ENCODE data around the gene SLC1A2.

The SLC1A2 gene

DNA sequence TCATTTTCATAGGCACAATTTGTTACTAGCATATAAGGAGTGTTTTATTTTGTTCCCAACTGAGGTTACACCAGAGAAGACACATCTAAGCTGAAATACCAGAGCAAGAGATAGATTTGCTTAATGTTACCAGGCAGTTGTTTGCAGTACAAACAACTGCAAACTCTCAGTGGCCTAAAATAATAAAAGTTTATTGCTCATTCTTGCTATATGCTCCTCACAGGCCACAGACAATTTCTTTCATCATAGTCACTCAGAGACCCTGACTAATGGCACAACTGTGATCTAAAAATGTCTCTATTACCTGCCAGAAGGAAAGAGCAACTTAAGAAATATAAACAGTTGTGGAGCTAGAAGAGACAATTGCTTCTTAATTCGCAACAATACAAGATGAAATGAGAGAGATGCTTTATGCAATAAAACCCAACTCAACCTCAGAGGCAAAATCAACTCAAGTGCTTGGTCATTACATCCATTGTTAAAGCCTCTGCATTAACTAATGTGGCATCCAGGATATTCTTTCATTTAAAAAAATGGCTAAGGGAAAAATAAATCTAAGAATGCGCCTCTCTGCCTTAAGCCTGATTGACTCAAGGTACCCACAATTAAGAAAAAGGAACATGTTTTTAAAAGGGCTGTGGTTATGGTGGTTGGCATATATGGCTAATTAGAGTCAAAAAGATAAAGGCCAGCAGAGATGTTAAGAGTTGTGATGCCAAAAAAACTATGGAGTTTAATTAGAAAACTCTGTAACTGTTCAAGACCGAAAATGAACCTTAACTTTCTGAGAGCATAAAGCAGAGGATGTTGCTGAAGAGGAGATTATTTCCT, 176.7 kb downstream of the SLC1A2 start:
- no peak overlapping the region for H3K27ac ChIP-seq
- no peak overlapping the region for H3K4me3 ChIP-seq
- no peaks in the 10 kb centered on the region for H4K20me1 ChIP-seq
- H3K4me1 ChIP-seq, result no peaks in the 10 kb centered on the region
- H3K9ac ChIP-seq, result no peak overlapping the region
- no peak for TF ChIP-seq Cebpa-rat (IDR thresholded peaks at IDR 0.05)
- H3K9me3 ChIP-seq, result no peaks in the 10 kb centered on the region
- H3K27me3 ChIP-seq, result no peaks in the 10 kb centered on the region
- no peak overlapping the region for H3K4me2 ChIP-seq
- H3K36me3 ChIP-seq, result no peaks in the 10 kb centered on the region

DNA sequence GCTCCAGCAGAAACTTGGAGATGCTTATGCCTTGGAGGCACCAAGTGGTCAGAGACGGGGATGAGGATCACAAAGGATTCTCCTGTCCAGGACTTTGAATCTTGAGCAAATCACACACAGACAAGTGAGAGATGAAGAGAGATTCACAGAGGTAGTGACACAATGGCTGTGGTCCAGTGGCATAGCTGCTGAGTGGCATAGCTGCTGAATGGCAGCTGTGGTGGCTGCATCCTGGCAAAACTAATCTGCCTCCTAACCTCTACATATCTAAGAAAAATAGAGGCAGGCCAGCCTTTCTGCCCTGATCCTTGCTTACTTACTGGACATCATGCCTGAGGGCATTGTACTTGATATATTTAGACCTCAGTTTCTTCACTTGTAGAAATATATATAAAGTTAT, 177.8 kb downstream of the SLC1A2 start:
- no peaks in the 10 kb centered on the region for H3K27me3 ChIP-seq

DNA sequence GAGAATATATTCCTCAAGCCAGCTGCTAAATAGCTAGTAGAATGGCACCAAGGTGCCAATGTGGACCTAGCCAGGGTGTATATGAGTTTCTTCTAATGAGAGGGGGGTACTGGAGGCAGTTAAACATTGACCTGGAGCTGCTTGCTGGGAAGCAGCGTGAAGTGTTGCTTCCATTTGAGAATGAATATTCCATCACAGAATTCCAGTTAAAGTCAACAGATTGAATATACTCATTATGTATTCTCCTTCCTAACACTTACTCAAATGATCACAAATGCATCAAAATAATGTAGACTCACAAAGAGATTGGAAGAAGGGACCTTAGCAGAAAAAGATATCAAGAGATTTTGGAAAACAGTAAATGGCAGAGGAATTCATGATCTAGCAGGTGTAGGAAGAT, 178.3 kb downstream of the SLC1A2 start:
- no peak overlapping the region for H3K4me2 ChIP-seq
- TF ChIP-seq Cebpa-rat (IDR thresholded peaks at IDR 0.05), result no peak
- no peak overlapping the region for H3K9ac ChIP-seq
- peaks cover 6% of the 10 kb centered on the region for H3K4me1 ChIP-seq
- no peaks in the 10 kb centered on the region for H3K36me3 ChIP-seq
- no peak overlapping the region for H3K27ac ChIP-seq
- H3K4me3 ChIP-seq, result no peak overlapping the region
- H4K20me1 ChIP-seq, result no peaks in the 10 kb centered on the region
- no peaks in the 10 kb centered on the region for H3K27me3 ChIP-seq
- no peaks in the 10 kb centered on the region for H3K9me3 ChIP-seq

More for the DNA sequence above, 177.8 kb downstream of the SLC1A2 start:
- no peak for TF ChIP-seq Cebpa-rat (IDR thresholded peaks at IDR 0.05)
- Histone ChIP-seq H3K4me1 (peaks cover 2% of the 10 kb centered on the region), H3K9ac (no peak overlapping the region), H3K4me2 (no peak overlapping the region), H3K36me3 (no peaks in the 10 kb centered on the region), H4K20me1 (no peaks in the 10 kb centered on the region), H3K4me3 (no peak overlapping the region), H3K9me3 (no peaks in the 10 kb centered on the region), H3K27ac (no peak overlapping the region)

DNA sequence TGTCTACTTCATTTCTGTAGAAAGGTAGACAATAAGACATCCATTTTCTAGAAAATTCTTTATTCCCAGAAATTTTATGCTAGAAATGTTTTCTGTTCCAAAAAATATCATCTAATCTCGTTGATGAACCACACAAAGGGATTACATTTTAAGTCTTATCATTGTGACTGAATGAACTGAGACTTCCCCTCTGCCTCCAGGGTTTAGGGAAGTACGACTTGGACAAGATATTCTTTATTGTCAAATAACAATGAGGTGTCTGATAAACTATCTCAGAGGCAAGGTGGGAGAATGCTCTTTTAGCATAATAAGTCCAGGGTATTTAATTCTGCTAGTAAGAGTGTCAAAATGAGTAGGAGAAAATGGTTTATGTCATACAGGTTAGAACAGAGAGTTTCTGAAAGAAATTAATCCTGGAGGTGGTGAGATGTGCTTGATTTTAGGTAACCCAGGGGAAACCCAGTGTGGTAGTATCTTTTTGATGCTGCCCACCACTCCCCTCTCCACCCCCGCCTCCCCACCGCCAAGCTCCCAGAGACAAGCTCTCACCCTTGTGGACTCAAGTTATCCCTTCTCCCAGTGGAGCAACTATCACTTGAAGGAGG, 179.8 kb downstream of the SLC1A2 start:
- Histone ChIP-seq H3K4me1 (peaks cover 7% of the 10 kb centered on the region), H3K27ac (no peak overlapping the region), H3K36me3 (no peaks in the 10 kb centered on the region), H3K9me3 (no peaks in the 10 kb centered on the region), H3K27me3 (no peaks in the 10 kb centered on the region), H4K20me1 (no peaks in the 10 kb centered on the region), H3K4me2 (no peak overlapping the region), H3K4me3 (no peak overlapping the region), H3K9ac (no peak overlapping the region)
- TF ChIP-seq Cebpa-rat (IDR thresholded peaks at IDR 0.05), result no peak

DNA sequence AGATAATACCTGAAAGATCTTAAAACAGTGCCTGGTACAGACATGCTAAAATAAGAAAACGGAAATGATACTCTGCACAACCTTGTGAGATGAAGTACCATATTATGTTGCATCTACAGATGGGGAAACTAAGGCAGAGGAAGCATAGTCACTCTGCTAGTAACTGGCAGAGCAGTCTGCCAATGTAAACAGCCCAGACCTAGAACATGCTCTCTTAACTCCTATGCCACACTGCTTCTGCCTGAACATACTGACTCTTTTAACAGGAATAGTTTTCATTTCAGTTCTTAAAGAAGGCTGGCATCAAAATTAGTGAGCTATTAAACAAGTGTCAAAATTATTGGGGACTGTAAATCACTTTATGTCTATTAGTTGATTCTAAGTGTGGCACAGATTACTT, 180.5 kb downstream of the SLC1A2 start:
- Histone ChIP-seq H3K9ac (no peak overlapping the region), H3K4me1 (peaks cover 7% of the 10 kb centered on the region), H3K27ac (no peak overlapping the region), H4K20me1 (no peaks in the 10 kb centered on the region), H3K4me3 (no peak overlapping the region), H3K9me3 (no peaks in the 10 kb centered on the region), H3K4me2 (no peak overlapping the region), H3K36me3 (no peaks in the 10 kb centered on the region), H3K27me3 (no peaks in the 10 kb centered on the region)
- TF ChIP-seq Cebpa-rat (IDR thresholded peaks at IDR 0.05), result no peak

DNA sequence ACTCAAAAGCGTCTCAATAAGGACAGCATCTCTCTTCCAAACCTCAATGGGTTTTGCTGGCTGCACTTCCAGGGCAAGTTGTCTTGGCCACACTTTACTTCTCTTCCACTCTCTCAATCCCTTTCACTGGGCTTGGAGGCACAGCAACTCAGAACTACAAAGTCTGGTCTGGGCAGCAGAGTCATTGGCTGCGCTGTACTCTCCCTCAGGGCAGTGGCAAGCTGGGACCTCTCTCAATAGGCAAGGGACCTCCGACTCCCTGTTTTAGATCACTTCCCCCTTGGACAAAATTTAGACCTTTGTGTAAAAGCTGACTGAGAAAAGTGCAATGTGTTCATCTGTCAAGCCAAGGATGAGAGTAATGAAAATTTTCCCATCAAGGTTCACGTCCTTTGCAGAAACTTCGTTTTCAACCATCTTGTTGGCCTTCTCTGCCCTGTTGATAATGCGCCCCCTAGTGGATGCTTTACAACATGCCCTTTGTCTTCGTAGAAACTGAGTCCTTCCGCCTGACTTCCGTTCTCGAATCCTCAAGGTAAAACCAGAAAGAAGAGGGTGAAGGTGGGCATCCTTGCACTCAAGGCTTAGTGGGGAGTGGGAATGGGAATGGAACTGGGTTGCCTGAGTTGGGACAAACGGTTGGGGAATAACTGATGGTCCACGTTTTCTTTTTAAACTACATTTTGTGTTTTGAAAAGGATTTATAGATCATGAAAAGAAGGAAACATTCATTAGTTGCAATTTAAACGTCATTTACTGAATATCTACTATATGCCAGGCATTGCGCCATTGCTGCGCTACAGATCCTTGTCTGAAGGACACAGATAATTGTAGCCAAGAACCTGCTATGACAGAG, 181.3 kb downstream of the SLC1A2 start:
- no peak overlapping the region for H3K4me3 ChIP-seq
- TF ChIP-seq Cebpa-rat (IDR thresholded peaks at IDR 0.05), result no peak
- peaks cover 10% of the 10 kb centered on the region for H3K4me1 ChIP-seq
- no peaks in the 10 kb centered on the region for H4K20me1 ChIP-seq
- H3K9me3 ChIP-seq, result no peaks in the 10 kb centered on the region; the same call in 1 of the 2 replicates
- H3K4me2 ChIP-seq, result no peak overlapping the region
- no peaks in the 10 kb centered on the region for H3K27me3 ChIP-seq
- H3K36me3 ChIP-seq, result peaks cover 4% of the 10 kb centered on the region; the same call in 1 of the 2 replicates
- no peak overlapping the region for H3K27ac ChIP-seq
- no peak overlapping the region for H3K9ac ChIP-seq

DNA sequence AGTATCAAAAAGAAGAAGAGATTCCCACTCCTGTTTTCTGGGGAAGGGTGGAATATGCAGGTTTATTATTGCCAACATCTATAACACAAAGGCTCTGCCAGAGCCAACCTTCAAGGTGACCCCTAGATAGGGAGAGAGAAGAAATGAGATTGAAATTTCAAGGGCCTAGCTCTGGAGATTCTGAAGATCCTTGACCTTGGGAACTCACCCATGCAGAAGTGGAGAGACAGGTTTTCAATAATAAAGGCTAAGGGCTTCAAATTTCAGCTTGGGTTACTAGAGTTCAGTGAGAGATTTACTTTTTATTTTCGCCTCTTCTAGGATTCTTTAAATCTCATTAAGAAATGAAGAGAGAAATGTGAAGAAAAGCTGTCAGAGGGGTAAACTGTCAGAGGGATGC, 182.0 kb downstream of the SLC1A2 start:
- H4K20me1 ChIP-seq, result no peaks in the 10 kb centered on the region
- no peak overlapping the region for H3K4me3 ChIP-seq
- H3K36me3 ChIP-seq, result peaks cover 11% of the 10 kb centered on the region
- H3K27me3 ChIP-seq, result no peaks in the 10 kb centered on the region
- TF ChIP-seq Cebpa-rat (IDR thresholded peaks at IDR 0.05), result no peak
- no peak overlapping the region for H3K4me2 ChIP-seq
- no peak overlapping the region for H3K9ac ChIP-seq
- no peak overlapping the region for H3K27ac ChIP-seq
- H3K4me1 ChIP-seq, result peaks cover 12% of the 10 kb centered on the region
- no peaks in the 10 kb centered on the region; the same call in 1 of the 2 replicates for H3K9me3 ChIP-seq

GRCh38 chr11:35236667-35237003, 182.7 kb downstream of the SLC1A2 start:
- Histone ChIP-seq H3K36me3 (peaks cover 17% of the 10 kb centered on the region), H3K9ac (no peak overlapping the region), H3K27ac (no peak overlapping the region), H4K20me1 (no peaks in the 10 kb centered on the region), H3K4me3 (no peak overlapping the region), H3K4me2 (no peak overlapping the region), H3K9me3 (no peaks in the 10 kb centered on the region; the same call in 1 of the 2 replicates), H3K4me1 (peaks cover 12% of the 10 kb centered on the region), H3K27me3 (no peaks in the 10 kb centered on the region)
- TF ChIP-seq Cebpa-rat (IDR thresholded peaks at IDR 0.05), result no peak

DNA sequence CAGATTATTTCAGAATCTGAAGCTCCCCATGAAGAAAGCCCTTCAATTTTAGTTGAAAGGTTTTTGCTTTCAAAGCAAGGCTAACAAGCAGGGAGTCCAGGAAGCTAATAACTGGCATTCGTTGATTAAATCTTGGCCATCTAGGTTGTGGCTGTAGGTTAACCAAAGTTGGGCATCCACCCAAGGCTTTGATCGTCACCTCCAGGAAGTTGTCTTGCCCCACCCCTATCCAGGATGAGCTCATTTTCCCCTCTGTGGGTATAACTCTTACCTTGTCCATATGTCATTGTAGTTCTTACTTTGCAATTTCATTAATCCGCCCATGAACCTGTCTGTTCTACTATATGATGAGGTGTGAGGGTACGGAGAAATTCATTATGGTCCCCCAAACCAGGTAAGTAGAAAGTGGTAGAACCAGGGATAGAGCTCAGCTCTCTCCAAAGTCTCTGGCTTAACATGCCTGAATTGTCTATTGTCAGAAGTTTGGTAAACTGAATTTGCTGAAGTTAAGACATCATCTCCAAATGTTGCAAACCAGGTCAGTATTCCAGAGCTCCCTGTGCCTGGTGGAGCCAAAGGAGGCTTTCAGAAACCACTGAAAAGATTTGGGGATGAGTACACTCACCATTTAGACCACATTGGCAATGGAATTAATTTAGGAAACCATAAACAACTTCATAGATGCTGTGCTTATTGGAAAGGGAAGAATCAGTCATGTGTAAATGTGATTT, 183.3 kb downstream of the SLC1A2 start:
- no peak overlapping the region for H3K27ac ChIP-seq
- no peak overlapping the region for H3K4me2 ChIP-seq

More for the DNA sequence above, 183.3 kb downstream of the SLC1A2 start:
- H3K27me3 ChIP-seq, result no peaks in the 10 kb centered on the region
- H3K4me3 ChIP-seq, result no peak overlapping the region
- H3K4me1 ChIP-seq, result peaks cover 12% of the 10 kb centered on the region
- no peak overlapping the region for H3K9ac ChIP-seq
- no peak for TF ChIP-seq Cebpa-rat (IDR thresholded peaks at IDR 0.05)
- H3K36me3 ChIP-seq, result peaks cover 22% of the 10 kb centered on the region
- no peaks in the 10 kb centered on the region; the same call in 1 of the 2 replicates for H3K9me3 ChIP-seq
- H4K20me1 ChIP-seq, result no peaks in the 10 kb centered on the region

Data from BLaER1 (cell line).